ENCODE data around the gene SRF. TPM values are rescaled to one million over a fixed set of nuclear protein-coding genes. Genes with fewer than 3 reads are reported as not detected.
"Not testable (repeated sequence)": the region's sequence is repeated elsewhere in the genome, so short reads cannot be mapped to it uniquely, and the experiment has no call there.

Gene SRF
- total and polyA plus RNA-seq, 8 donors, result 7.2 to 12.8 (median 10.9) TPM

DNA sequence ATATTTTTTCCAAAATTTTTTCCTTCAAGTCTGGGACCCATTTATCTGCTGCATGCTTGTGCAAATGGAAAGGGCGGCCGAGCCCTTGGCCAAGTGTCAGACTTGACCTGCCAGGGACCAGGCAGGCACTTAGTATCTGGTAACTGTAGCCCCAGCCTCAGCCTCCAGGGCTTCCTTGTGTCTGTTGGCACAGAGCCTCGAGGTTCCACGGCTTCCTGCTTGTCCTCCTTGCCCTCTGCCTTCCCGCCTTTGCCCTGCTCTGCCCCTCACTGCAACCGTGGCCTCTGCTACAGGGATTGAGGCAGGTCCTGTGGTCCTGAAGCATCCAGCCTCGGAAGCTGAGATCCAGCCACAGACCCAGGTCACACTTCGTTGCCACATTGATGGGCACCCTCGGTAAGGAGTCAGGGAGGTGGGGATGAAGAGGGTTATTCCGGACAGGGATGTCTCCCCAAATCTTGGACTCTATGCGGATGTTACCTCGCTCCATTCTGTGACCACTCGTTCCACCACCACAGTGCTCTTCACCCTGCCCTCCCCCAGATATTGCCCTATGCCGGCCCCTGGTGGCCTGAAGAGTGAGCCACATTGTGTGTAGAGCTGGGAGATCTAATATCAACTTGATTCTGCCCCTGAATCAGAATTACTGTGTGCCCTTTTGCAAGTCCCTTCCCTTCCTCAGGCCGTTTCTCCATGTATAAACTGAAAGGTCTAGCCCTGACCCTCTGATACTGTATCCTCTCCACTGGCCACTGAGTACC lies 41.5 kb upstream of the SRF start:
- Histone ChIP-seq H3K9me3 (no peaks in the 10 kb centered on the region), H3K4me1 (no peaks in the 10 kb centered on the region), H3K36me3 (no peaks in the 10 kb centered on the region), H3K4me3 (no peak overlapping the region), H3K27ac (no peak overlapping the region), H3K27me3 (no peaks in the 10 kb centered on the region)
- no peak for TF ChIP-seq CTCF (IDR thresholded peaks at IDR 0.05)
- intact Hi-C loops (cut with DNase I), result loop anchor here in 2 of 3 donors (10.0 kb wide), 2 partner anchors 45 to 55 kb away; partner anchors contain the start of gene PTK7 (in 1 of the 2)
- DNase-seq, result no peak
- peak in 3 of 4 donors; percentile 63 to 79 (median 69) for ATAC-seq
- FAIRE-seq, result no peak
- WGBS, 2 donors, result 49 to 61% methylated on average over 15 of the region's 15 CpGs

GRCh38 chr6:43130429-43130828 lies 40.6 kb upstream of the SRF start:
- Histone ChIP-seq H3K36me3 (no peaks in the 10 kb centered on the region), H3K9me3 (no peaks in the 10 kb centered on the region), H3K27ac (no peak overlapping the region), H3K4me1 (no peaks in the 10 kb centered on the region), H3K4me3 (no peak overlapping the region), H3K27me3 (no peaks in the 10 kb centered on the region)
- no peak for DNase-seq
- intact Hi-C loops (cut with DNase I), result loop anchor here in 2 of 3 donors (10.0 kb wide), 2 partner anchors 46 to 56 kb away; partner anchors contain the start of gene PTK7 (in 1 of the 2)
- ATAC-seq, result no peak
- no peak for TF ChIP-seq CTCF (IDR thresholded peaks at IDR 0.05)
- no peak for FAIRE-seq
- WGBS, 2 donors, result 89 to 95% methylated on average over 7 of the region's 7 CpGs

GRCh38 chr6:43131379-43131778 lies 39.7 kb upstream of the SRF start:
- 66 to 82% methylated on average over 5 of the region's 5 CpGs for WGBS, 2 donors
- not testable (repeated sequence) for H3K27me3 ChIP-seq, H3K4me1 ChIP-seq, ATAC-seq, H3K27ac ChIP-seq, H3K4me3 ChIP-seq, FAIRE-seq, DNase-seq, H3K9me3 ChIP-seq, H3K36me3 ChIP-seq
- intact Hi-C loops (cut with DNase I), result loop anchor here in 2 of 3 donors (10.0 kb wide), 2 partner anchors 47 to 57 kb away; partner anchors contain the start of gene PTK7 (in 1 of the 2)

DNA sequence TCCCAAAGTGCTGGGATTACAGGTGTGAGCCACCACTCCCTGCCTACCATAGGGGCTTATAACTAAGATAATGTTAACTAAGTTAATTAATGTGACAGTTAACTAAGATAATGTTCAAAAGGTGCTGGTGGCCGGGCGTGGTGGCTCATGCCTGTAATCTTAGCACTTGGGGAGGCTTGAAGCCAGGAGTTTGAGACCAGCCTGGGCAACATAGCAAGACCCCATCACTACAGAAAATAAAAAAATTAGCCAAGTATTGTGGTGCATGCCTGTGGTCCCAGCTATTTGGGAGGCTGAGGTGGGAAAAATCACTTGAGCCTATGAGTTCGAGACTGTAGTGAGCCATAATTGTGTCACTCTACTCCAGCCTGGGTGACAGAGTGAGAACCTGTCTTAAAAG lies 32.8 kb upstream of the SRF start:
- H3K36me3 ChIP-seq, result no peaks in the 10 kb centered on the region
- no peaks in the 10 kb centered on the region for H3K9me3 ChIP-seq
- ATAC-seq (no peak), FAIRE-seq (no peak), DNase-seq (no peak)
- peaks cover 0 to 2% (median 0%) of the 10 kb centered on the region in 3 donors for H3K4me1 ChIP-seq
- no peak overlapping the region for H3K4me3 ChIP-seq
- no peak for TF ChIP-seq CTCF (IDR thresholded peaks at IDR 0.05)
- 92 to 95% methylated on average over 3 of the region's 3 CpGs for WGBS, 2 donors
- no peak overlapping the region for H3K27ac ChIP-seq
- no peaks in the 10 kb centered on the region for H3K27me3 ChIP-seq
- intact Hi-C loops (cut with DNase I), result loop anchor here in 2 of 3 donors (5.0 to 10.0 kb wide), 3 partner anchors 53 to 236 kb away; partner anchors contain the start of gene PTK7 (in 1 of the 2)

DNA sequence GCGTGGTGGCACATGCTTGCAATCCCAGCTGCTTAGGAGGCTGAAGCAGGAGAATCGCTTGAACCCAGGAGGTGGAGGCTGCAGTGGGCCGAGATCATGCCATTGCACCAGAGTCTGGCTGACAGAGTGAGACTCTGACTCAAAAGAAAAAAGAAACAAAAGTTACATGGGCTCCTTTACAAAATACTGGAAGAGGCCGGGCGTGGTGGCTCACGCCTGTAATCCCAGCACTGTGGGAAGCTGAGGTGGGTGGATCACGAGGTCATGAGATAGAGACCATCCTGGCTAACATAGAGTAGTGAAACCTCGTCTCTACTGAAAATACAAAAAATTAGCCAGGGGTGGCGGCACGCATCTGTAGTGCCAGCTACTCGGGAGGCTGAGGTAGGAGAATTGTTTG lies 31.1 kb upstream of the SRF start:
- 87 to 92% methylated on average over 11 of the region's 11 CpGs for WGBS, 2 donors
- not testable (repeated sequence) for H3K4me1 ChIP-seq, FAIRE-seq, ATAC-seq, H3K27ac ChIP-seq, H3K4me3 ChIP-seq, H3K9me3 ChIP-seq, H3K36me3 ChIP-seq, DNase-seq, H3K27me3 ChIP-seq
- intact Hi-C loops (cut with DNase I), result loop anchor here (5.0 to 10.0 kb wide), 5 partner anchors 55 to 238 kb away; partner anchors contain the start of gene PTK7 (in 1 of the 3)

GRCh38 chr6:43141644-43142043 lies 29.4 kb upstream of the SRF start:
- DNase-seq (no peak), FAIRE-seq (no peak), ATAC-seq (no peak)
- no peak for TF ChIP-seq CTCF (IDR thresholded peaks at IDR 0.05)
- Histone ChIP-seq H3K4me1 (peaks cover 0 to 6% (median 0%) of the 10 kb centered on the region in 3 donors), H3K4me3 (no peak overlapping the region), H3K27ac (no peak overlapping the region), H3K9me3 (no peaks in the 10 kb centered on the region), H3K27me3 (no peaks in the 10 kb centered on the region), H3K36me3 (no peaks in the 10 kb centered on the region)
- 81 to 93% methylated on average over 16 of the region's 16 CpGs for WGBS, 2 donors
- intact Hi-C loops (cut with DNase I), result loop anchor here in 2 of 3 donors (5.0 to 10.0 kb wide), 2 partner anchors 234 to 237 kb away; no protein-coding TSS in a partner anchor
